Kidney (tissue), 14 donors: ENCODE data around the gene CNTN6. TPM values are rescaled to one million over a fixed set of nuclear protein-coding genes. Genes with fewer than 3 reads are reported as not detected.

Experiments used
- DNase-seq, 5 donors: peaks; one replicate each; pipeline ENCODE4 v3.0.0-alpha.2; 2013 to 2020
- FAIRE-seq: peaks from 2 replicates; lab custom pipeline; 2012; peaks lifted over from hg19 to GRCh38; lab: Jason Lieb, UNC
- H3K27ac ChIP-seq, 2 donors: one replicate each; pipeline ENCODE4 v1.7.0; 2013; ENCODE audit warnings: low read depth in 2 of 2, low read length in 2 of 2, inconsistent platforms in 1 of 2
- H3K27me3 ChIP-seq: one replicate; pipeline ENCODE4 v1.7.1; 2013; ENCODE audit warnings: low read length, inconsistent platforms; ENCODE audit not compliant: control insufficient read depth, insufficient read depth
- H3K36me3 ChIP-seq, 3 donors: one replicate each; pipeline versions ENCODE4 v1.7.0 to v1.7.1; 2013; ENCODE audit warnings: low read length in 3 of 3, control low read depth in 1 of 3, inconsistent platforms in 1 of 3; ENCODE audit not compliant: insufficient read depth in 3 of 3, control insufficient read depth in 2 of 3
- H3K4me1 ChIP-seq, 3 donors: one replicate each; pipeline versions ENCODE4 v1.7.0 to v1.7.1; 2013; ENCODE audit warnings: low read length in 3 of 3, inconsistent platforms in 1 of 3, low read depth in 1 of 3; ENCODE audit not compliant: control insufficient read depth in 2 of 3, insufficient read depth in 2 of 3
- H3K4me3 ChIP-seq, 3 donors: one replicate each; pipeline versions ENCODE4 v1.7.0 to v1.8.1; 2013; ENCODE audit warnings: low read length in 3 of 3, control low read depth in 1 of 3, inconsistent platforms in 1 of 3
- H3K9ac ChIP-seq, 3 donors: one replicate each; pipeline versions ENCODE4 v1.7.0 to v1.7.1; 2013; ENCODE audit warnings: low read length in 3 of 3, control low read depth in 1 of 3, inconsistent platforms in 1 of 3
- H3K9me3 ChIP-seq, 3 donors: one replicate each; pipeline versions ENCODE4 v1.7.0 to v1.7.1; 2013; ENCODE audit warnings: low read length in 3 of 3, control low read depth in 1 of 3, inconsistent platforms in 1 of 3; ENCODE audit not compliant: control insufficient read depth in 2 of 3, insufficient read depth in 1 of 3
- intact Hi-C: fragments of 100-400 bp; cut with DNase I; formaldehyde crosslinking; loops from one replicate; pipeline ENCODE4 v1.11.1; 2022
- polyA plus RNA-seq: library from polyadenylated mRNA; stranded (reverse); fragments of 350-450 nt; fragmentation: Illumina TruSeq; extraction: RNeasy Lipid Tissue Mini Kit (QIAGEN cat#74804); gene quantifications from one replicate; pipeline ENCODE4 v1.2.3, GENCODE V29; 2014; ENCODE audit warnings: low read depth, low replicate concordance; ENCODE audit not compliant: insufficient read depth
- total RNA-seq: library from RNA; stranded (reverse); fragmentation: NEBNext Ultra II Directional; extraction: Animal tissue kit (Norgen Biotek cat#: 25700); gene quantifications from one replicate; pipeline ENCODE4 v1.2.1, GENCODE V29; 2021
- TF ChIP-seq, protein P1 (sequence below): IDR thresholded peaks from 3 replicates; pipeline ENCODE4 v1.5.1; 2012; ENCODE audit warnings: mild to moderate bottlenecking, moderate library complexity, borderline replicate concordance; ENCODE audit not compliant: insufficient read depth; ENCODE audit errors: extremely low read depth
- donor health status: control.
- donor health status: control.
- donor health status: control.
- donor health status: control.
- donor health status: control.
- donor health status: DM: yes; HTN: yes; CAD: no.
- donor health status: Normal renal cell carcinoma (clear cell type).

Gene CNTN6
- total and polyA plus RNA-seq, 2 donors from 2014 or later, result 0.11 to 0.25 TPM

DNA sequence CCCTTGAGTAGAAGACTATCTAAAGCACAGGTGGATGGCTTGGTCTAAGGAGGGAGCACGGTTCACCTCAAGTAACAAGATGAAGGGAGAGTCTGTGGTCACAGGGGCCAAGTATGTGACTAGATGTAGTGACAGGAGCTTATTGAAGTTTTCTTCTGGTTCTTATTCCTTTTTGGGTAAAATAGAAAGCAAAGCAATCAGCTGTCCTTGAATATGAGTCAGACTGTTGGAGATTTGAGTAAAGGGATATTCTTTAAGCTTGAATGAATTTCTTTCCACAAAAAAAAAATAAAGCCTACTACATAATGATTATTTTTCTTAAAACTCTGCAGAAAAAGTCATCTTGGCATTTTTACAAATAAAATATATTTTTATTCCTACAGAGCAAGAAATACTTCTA lies 1.5 kb upstream of the CNTN6 start:
- Histone ChIP-seq H3K9ac (no peak overlapping the region), H3K4me1 (no peaks in the 10 kb centered on the region), H3K36me3 (no peaks in the 10 kb centered on the region), H3K27ac (no peak overlapping the region), H3K4me3 (no peak overlapping the region), H3K9me3 (no peaks in the 10 kb centered on the region), H3K27me3 (no peaks in the 10 kb centered on the region)
- intact Hi-C loops, result no loop called here
- no peak for FAIRE-seq
- TF ChIP-seq, protein P1, sequence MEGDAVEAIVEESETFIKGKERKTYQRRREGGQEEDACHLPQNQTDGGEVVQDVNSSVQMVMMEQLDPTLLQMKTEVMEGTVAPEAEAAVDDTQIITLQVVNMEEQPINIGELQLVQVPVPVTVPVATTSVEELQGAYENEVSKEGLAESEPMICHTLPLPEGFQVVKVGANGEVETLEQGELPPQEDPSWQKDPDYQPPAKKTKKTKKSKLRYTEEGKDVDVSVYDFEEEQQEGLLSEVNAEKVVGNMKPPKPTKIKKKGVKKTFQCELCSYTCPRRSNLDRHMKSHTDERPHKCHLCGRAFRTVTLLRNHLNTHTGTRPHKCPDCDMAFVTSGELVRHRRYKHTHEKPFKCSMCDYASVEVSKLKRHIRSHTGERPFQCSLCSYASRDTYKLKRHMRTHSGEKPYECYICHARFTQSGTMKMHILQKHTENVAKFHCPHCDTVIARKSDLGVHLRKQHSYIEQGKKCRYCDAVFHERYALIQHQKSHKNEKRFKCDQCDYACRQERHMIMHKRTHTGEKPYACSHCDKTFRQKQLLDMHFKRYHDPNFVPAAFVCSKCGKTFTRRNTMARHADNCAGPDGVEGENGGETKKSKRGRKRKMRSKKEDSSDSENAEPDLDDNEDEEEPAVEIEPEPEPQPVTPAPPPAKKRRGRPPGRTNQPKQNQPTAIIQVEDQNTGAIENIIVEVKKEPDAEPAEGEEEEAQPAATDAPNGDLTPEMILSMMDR, result no peak
- no peak for DNase-seq

DNA sequence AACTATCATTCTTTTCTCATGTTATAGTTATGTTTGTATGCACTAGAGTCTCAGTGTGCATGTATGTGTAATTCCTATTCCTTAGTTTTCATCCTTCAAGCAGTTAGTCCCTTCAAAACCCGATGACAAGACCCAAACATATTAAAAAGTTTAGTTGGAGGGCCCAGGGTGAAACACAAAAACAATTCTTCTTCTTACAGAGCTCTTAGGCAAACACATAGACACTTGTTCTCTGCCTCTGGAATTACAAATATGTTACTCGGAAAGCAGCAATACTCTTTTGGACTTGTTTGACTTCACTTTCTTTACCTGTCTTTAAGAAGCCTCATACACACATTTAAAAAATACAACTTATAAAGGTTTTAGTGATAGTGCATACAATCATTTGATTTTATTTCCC lies 763 bp upstream of the CNTN6 start:
- FAIRE-seq, result no peak
- H3K27me3 ChIP-seq, result no peaks in the 10 kb centered on the region

DNA sequence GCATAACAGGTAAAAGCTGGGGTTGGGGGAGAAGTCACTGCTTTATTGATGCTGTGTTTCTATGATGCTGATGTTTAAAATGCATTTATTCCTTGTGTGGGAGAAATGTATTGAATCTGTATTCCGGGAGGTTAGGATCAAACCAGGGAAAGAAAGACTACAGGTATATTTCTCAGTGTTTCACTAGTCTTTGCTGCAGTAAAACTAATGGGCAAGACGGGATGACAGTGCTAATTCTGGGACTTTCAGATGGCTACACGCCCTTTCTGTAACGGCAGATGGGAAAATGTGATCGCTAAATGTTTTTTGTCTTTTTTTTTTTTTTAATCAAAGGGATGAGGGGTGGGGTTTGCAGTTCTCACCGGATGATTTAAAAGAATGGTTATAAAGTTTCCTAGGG lies 393 bp downstream of the CNTN6 start:
- intact Hi-C loops, result no loop called here
- H3K27ac ChIP-seq, result no peak overlapping the region
- H3K9ac ChIP-seq, result peak overlapping the region in 1 of 3 donors; percentile 17
- H3K4me1 ChIP-seq, result no peaks in the 10 kb centered on the region
- FAIRE-seq (no peak), DNase-seq (no peak)
- H3K27me3 ChIP-seq, result no peaks in the 10 kb centered on the region
- peak overlapping the region in 1 of 3 donors; percentile 28 for H3K4me3 ChIP-seq
- no peaks in the 10 kb centered on the region for H3K9me3 ChIP-seq
- no peaks in the 10 kb centered on the region for H3K36me3 ChIP-seq
- TF ChIP-seq, protein P1, result no peak

More for the DNA sequence above, 763 bp upstream of the CNTN6 start:
- DNase-seq, result no peak
- Histone ChIP-seq H3K9me3 (no peaks in the 10 kb centered on the region), H3K36me3 (no peaks in the 10 kb centered on the region), H3K27ac (no peak overlapping the region), H3K9ac (no peak overlapping the region), H3K4me3 (no peak overlapping the region), H3K4me1 (no peaks in the 10 kb centered on the region)
- intact Hi-C loops, result no loop called here
- TF ChIP-seq, protein P1, result no peak

DNA sequence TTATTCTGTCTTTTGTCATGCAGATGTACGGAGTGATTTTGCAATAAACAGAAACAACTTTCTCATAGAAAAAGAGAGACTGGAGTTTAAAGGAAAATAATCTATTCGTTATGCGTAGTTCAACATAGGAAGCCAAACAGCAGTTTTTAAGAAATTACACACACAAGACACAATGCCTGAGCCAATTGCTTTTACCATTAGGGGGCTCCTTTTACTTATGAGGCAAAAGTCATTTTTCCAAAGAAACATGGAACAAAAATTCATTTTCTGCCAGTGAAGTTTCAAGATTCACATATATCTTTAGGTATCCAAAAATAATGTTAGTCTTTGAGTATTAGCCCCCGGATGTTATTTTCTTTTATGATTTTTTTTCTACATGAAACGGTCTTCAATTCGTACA lies 10.7 kb downstream of the CNTN6 start:
- Histone ChIP-seq H3K4me1 (no peaks in the 10 kb centered on the region), H3K27me3 (no peaks in the 10 kb centered on the region), H3K4me3 (no peak overlapping the region), H3K9me3 (no peaks in the 10 kb centered on the region), H3K9ac (no peak overlapping the region), H3K36me3 (no peaks in the 10 kb centered on the region), H3K27ac (no peak overlapping the region)
- FAIRE-seq (no peak), DNase-seq (no peak)
- intact Hi-C loops, result no loop called here
- TF ChIP-seq, protein P1, result no peak
